Measurements from ENCODE around the gene ABHD15. TPM values are rescaled to one million over a fixed set of nuclear protein-coding genes. Genes with fewer than 3 reads are reported as not detected.
A peak's percentile ranks its signal among the peaks of the same experiment; 100 is the strongest.

Gene ABHD15
- total and polyA plus RNA-seq, 9 of the 15 experiments (the other 6 are each of a cell fraction or from before 2014, with no cell fraction given): 0.85 to 4.2 (median 2.1) TPM

DNA sequence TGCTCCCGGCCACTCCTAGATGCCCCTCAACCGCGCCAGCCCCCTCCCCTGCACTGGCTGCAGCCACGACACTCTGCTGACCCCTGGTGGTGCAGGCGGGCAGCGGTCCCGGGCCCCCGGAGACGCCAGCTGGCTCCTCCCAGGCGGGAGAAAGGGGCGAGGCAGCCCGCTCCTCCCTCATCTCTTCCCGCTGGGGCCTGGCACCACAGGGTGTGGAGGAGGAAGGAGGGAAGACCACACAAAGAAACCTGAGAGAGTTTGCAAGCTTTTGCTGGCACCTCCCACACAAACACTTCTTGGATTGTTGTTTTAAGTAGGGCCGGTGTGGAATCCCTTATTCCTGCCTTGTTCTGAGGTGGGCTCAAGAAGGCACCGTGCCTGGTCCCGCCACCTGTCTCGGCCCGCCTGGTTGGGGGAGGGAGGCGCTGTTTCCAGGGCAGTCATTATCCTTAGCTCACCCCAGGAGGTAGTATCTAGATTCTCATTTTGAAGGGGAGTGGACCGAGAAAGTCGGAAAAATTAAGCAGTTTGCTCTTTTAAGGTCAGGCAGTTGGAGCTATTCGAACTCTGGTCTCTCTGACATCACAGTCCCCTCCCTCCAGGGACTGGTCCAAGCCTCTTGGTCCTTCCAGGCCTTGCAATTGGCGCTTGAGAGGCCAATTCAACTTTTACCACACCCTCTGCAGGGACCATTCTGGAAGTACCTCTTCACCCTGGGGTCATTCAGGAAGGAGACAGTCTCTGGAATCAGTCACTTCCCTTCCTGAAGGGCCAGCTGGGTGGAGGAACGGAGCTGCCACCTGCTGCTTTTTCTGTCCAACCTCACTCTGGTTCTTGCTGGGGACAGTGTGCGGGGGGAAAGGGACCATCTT, 25.1 kb upstream of the ABHD15 start (continued):
- no peak for TF ChIP-seq UBTF (IDR thresholded peaks at IDR 0.05; ENCODE audit: borderline replicate concordance in 1 of 2, low read depth in 2 of 2, low read length in 2 of 2)
- TF ChIP-seq PKNOX1 (IDR thresholded peaks at IDR 0.05): no peak
- TF ChIP-seq, protein P1, sequence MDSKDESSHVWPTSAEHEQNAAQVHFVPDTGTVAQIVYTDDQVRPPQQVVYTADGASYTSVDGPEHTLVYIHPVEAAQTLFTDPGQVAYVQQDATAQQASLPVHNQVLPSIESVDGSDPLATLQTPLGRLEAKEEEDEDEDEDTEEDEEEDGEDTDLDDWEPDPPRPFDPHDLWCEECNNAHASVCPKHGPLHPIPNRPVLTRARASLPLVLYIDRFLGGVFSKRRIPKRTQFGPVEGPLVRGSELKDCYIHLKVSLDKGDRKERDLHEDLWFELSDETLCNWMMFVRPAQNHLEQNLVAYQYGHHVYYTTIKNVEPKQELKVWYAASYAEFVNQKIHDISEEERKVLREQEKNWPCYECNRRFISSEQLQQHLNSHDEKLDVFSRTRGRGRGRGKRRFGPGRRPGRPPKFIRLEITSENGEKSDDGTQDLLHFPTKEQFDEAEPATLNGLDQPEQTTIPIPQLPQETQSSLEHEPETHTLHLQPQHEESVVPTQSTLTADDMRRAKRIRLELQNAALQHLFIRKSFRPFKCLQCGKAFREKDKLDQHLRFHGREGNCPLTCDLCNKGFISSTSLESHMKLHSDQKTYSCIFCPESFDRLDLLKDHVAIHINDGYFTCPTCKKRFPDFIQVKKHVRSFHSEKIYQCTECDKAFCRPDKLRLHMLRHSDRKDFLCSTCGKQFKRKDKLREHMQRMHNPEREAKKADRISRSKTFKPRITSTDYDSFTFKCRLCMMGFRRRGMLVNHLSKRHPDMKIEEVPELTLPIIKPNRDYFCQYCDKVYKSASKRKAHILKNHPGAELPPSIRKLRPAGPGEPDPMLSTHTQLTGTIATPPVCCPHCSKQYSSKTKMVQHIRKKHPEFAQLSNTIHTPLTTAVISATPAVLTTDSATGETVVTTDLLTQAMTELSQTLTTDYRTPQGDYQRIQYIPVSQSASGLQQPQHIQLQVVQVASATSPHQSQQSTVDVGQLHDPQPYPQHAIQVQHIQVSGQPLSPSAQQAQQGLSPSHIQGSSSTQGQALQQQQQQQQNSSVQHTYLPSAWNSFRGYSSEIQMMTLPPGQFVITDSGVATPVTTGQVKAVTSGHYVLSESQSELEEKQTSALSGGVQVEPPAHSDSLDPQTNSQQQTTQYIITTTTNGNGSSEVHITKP (IDR thresholded peaks at IDR 0.05; ENCODE audit: partially characterized antibody): peak; percentile 15
- TF ChIP-seq E2F3 (CRISPR knock-in tag; IDR thresholded peaks at IDR 0.05): 0 out of 2 replicates have a peak, but pooled peaks have one; percentile 48
- no peak for TF ChIP-seq CBX3 (IDR thresholded peaks at IDR 0.05; ENCODE audit: borderline replicate concordance in 1 of 2, low read length in 2 of 2)
- TF ChIP-seq IRF2 (CRISPR knock-in tag; IDR thresholded peaks at IDR 0.05): no peak
- TF ChIP-seq EP300 (IDR thresholded peaks at IDR 0.05; ENCODE audit: low read length): 0 out of 2 replicates have a peak, but pooled peaks have one; percentile 10
- peak; percentile 58; the same call in 1 of the 2 replicates for TF ChIP-seq CXXC5 (CRISPR knock-in tag; IDR thresholded peaks at IDR 0.05)
- TF ChIP-seq, protein P2, sequence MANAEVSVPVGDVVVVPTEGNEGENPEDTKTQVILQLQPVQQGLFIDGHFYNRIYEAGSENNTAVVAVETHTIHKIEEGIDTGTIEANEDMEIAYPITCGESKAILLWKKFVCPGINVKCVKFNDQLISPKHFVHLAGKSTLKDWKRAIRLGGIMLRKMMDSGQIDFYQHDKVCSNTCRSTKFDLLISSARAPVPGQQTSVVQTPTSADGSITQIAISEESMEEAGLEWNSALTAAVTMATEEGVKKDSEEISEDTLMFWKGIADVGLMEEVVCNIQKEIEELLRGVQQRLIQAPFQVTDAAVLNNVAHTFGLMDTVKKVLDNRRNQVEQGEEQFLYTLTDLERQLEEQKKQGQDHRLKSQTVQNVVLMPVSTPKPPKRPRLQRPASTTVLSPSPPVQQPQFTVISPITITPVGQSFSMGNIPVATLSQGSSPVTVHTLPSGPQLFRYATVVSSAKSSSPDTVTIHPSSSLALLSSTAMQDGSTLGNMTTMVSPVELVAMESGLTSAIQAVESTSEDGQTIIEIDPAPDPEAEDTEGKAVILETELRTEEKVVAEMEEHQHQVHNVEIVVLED (CRISPR knock-in tag; IDR thresholded peaks at IDR 0.05): no peak; the same call in 1 of the 2 replicates
- TF ChIP-seq CREM (IDR thresholded peaks at IDR 0.05; ENCODE audit: low read depth): peak; percentile 54
- no peak for TF ChIP-seq MAFK (IDR thresholded peaks at IDR 0.05; ENCODE audit: low read length)
- TF ChIP-seq MYC (IDR thresholded peaks at IDR 0.05; ENCODE audit: low read depth, low read length): peak; percentile 56
- no peak for TF ChIP-seq MYC (CRISPR knock-in tag; IDR thresholded peaks at IDR 0.05; ENCODE audit: borderline replicate concordance, low read depth)
- TF ChIP-seq ZNF274 (IDR thresholded peaks at IDR 0.05; ENCODE audit: borderline replicate concordance, low read depth, low read length): no peak
